BLaER1 (cell line): ENCODE measurements around the gene KPNB1.

Experiments
- H3K27ac ChIP-seq: shearing (Covaris generic); formaldehyde crosslinking; 2 replicates; pipeline ENCODE4 v1.8.1; 2022
- H3K27me3 ChIP-seq: shearing (Covaris generic); formaldehyde crosslinking; 2 replicates; pipeline ENCODE4 v1.8.1; 2022
- H3K36me3 ChIP-seq: shearing (Covaris generic); formaldehyde crosslinking; 2 replicates; pipeline ENCODE4 v1.8.1; 2022
- H3K4me1 ChIP-seq: shearing (Covaris generic); formaldehyde crosslinking; 2 replicates; pipeline ENCODE4 v1.8.1; 2022
- H3K4me2 ChIP-seq: shearing (Covaris generic); formaldehyde crosslinking; 2 replicates; pipeline ENCODE4 v1.8.1; 2022
- H3K4me3 ChIP-seq: shearing (Covaris generic); formaldehyde crosslinking; 2 replicates; pipeline ENCODE4 v1.8.1; 2022
- H3K9ac ChIP-seq: shearing (Covaris generic); formaldehyde crosslinking; 2 replicates; pipeline ENCODE4 v1.8.1; 2022
- H3K9me3 ChIP-seq: shearing (Covaris generic); formaldehyde crosslinking; 2 replicates; pipeline ENCODE4 v1.8.1; 2022
- H4K20me1 ChIP-seq: shearing (Covaris generic); formaldehyde crosslinking; 2 replicates; pipeline ENCODE4 v1.8.1; 2022
- Cebpa-rat ChIP-seq: shearing (Covaris generic); IDR thresholded peaks from 2 replicates; pipeline ENCODE4 v1.8.1; 2022

Gene KPNB1

GRCh38 chr17:47635734-47636133 is 14.0 kb upstream of the KPNB1 start:
- Histone ChIP-seq H3K36me3 (peaks cover 30% of the 10 kb centered on the region), H3K9ac (no peak overlapping the region), H3K4me2 (no peak overlapping the region), H3K27ac (no peak overlapping the region), H3K4me1 (peaks cover 14% of the 10 kb centered on the region), H3K9me3 (no peaks in the 10 kb centered on the region), H3K4me3 (no peak overlapping the region), H3K27me3 (no peaks in the 10 kb centered on the region), H4K20me1 (no peaks in the 10 kb centered on the region)
- TF ChIP-seq Cebpa-rat = no peak

- Histone ChIP-seq H3K9ac (no peak overlapping the region), H3K4me3 (no peak overlapping the region), H3K36me3 (peaks cover 24% of the 10 kb centered on the region), H3K4me1 (peaks cover 20% of the 10 kb centered on the region), H3K27ac (no peak overlapping the region), H3K27me3 (no peaks in the 10 kb centered on the region), H3K4me2 (peak overlapping the region; percentile 27; the same call in 1 of the 2 replicates), H4K20me1 (no peaks in the 10 kb centered on the region), H3K9me3 (no peaks in the 10 kb centered on the region)
- TF ChIP-seq Cebpa-rat = no peak
Observed at GRCh38 chr17:47636273-47637030, 13.3 kb upstream of the KPNB1 start.

- TF ChIP-seq Cebpa-rat = no peak
- Histone ChIP-seq H3K36me3 (peaks cover 20% of the 10 kb centered on the region), H3K27me3 (no peaks in the 10 kb centered on the region), H3K27ac (no peak overlapping the region), H3K9ac (no peak overlapping the region), H3K9me3 (no peaks in the 10 kb centered on the region), H3K4me1 (peaks cover 37% of the 10 kb centered on the region), H3K4me3 (no peak overlapping the region), H3K4me2 (no peak overlapping the region), H4K20me1 (no peaks in the 10 kb centered on the region)
Observed at GRCh38 chr17:47638903-47639302, 10.8 kb upstream of the KPNB1 start.

GRCh38 chr17:47640076-47640475 is 9.6 kb upstream of the KPNB1 start:
- Histone ChIP-seq H3K27ac (no peak overlapping the region), H3K27me3 (no peaks in the 10 kb centered on the region)

GRCh38 chr17:47641202-47641601 is 8.5 kb upstream of the KPNB1 start:
- TF ChIP-seq Cebpa-rat = no peak

More at GRCh38 chr17:47640076-47640475, 9.6 kb upstream of the KPNB1 start:
- Histone ChIP-seq H3K4me3 (no peak overlapping the region), H3K9me3 (no peaks in the 10 kb centered on the region), H3K9ac (no peak overlapping the region), H3K36me3 (peaks cover 20% of the 10 kb centered on the region), H3K4me2 (no peak overlapping the region), H3K4me1 (peaks cover 37% of the 10 kb centered on the region), H4K20me1 (no peaks in the 10 kb centered on the region)
- no peak for TF ChIP-seq Cebpa-rat

GRCh38 chr17:47643116-47643515 is 6.6 kb upstream of the KPNB1 start:
- H3K9ac ChIP-seq = no peak overlapping the region
- no peak overlapping the region for H3K4me3 ChIP-seq
- H3K27ac ChIP-seq = no peak overlapping the region
- no peaks in the 10 kb centered on the region for H3K27me3 ChIP-seq
- peak overlapping the region; percentile 37 for H3K4me2 ChIP-seq
- no peaks in the 10 kb centered on the region for H3K9me3 ChIP-seq
- TF ChIP-seq Cebpa-rat = no peak
- H3K4me1 ChIP-seq = peaks cover 27% of the 10 kb centered on the region
- H3K36me3 ChIP-seq = peaks cover 3% of the 10 kb centered on the region
- H4K20me1 ChIP-seq = no peaks in the 10 kb centered on the region

More at GRCh38 chr17:47641202-47641601, 8.5 kb upstream of the KPNB1 start:
- H4K20me1 ChIP-seq = no peaks in the 10 kb centered on the region
- no peaks in the 10 kb centered on the region for H3K27me3 ChIP-seq
- peak overlapping the region; percentile 13; the same call in 1 of the 2 replicates for H3K4me2 ChIP-seq
- H3K4me3 ChIP-seq = no peak overlapping the region
- no peaks in the 10 kb centered on the region for H3K9me3 ChIP-seq
- H3K36me3 ChIP-seq = peaks cover 14% of the 10 kb centered on the region
- no peak overlapping the region for H3K9ac ChIP-seq
- H3K27ac ChIP-seq = no peak overlapping the region
- peaks cover 36% of the 10 kb centered on the region for H3K4me1 ChIP-seq

GRCh38 chr17:47644324-47644723 is 5.4 kb upstream of the KPNB1 start:
- Histone ChIP-seq H3K27ac (no peak overlapping the region), H3K4me1 (peaks cover 35% of the 10 kb centered on the region), H3K27me3 (no peaks in the 10 kb centered on the region), H3K36me3 (no peaks in the 10 kb centered on the region), H4K20me1 (no peaks in the 10 kb centered on the region), H3K4me2 (no peak overlapping the region), H3K9me3 (no peaks in the 10 kb centered on the region), H3K9ac (no peak overlapping the region), H3K4me3 (no peak overlapping the region)
- TF ChIP-seq Cebpa-rat = no peak

GRCh38 chr17:47649972-47650524 is 329 bp downstream of the KPNB1 start:
- no peak for TF ChIP-seq Cebpa-rat
- H3K27ac ChIP-seq = peak overlapping the region; percentile 88
- no peaks in the 10 kb centered on the region for H3K9me3 ChIP-seq
- H3K36me3 ChIP-seq = peaks cover 35% of the 10 kb centered on the region
- H3K4me2 ChIP-seq = no peak overlapping the region
- peak overlapping the region; percentile 80 for H3K4me3 ChIP-seq
- no peaks in the 10 kb centered on the region for H3K27me3 ChIP-seq
- H4K20me1 ChIP-seq = peaks cover 43% of the 10 kb centered on the region
- H3K4me1 ChIP-seq = peaks cover 51% of the 10 kb centered on the region
- H3K9ac ChIP-seq = peak overlapping the region; percentile 86

GRCh38 chr17:47650525-47651522 is 1.1 kb downstream of the KPNB1 start:
- Histone ChIP-seq H3K36me3 (peaks cover 43% of the 10 kb centered on the region), H3K27ac (peak overlapping the region; percentile 92), H3K4me3 (peak overlapping the region; percentile 80), H3K4me2 (peak overlapping the region; percentile 91), H4K20me1 (peaks cover 51% of the 10 kb centered on the region), H3K27me3 (no peaks in the 10 kb centered on the region), H3K9ac (peak overlapping the region; percentile 94), H3K9me3 (no peaks in the 10 kb centered on the region), H3K4me1 (peaks cover 51% of the 10 kb centered on the region)
- TF ChIP-seq Cebpa-rat = no peak
